Esophagus (tissue), 2 donors: Measurements from ENCODE around the gene FAM240A. TPM values are rescaled to one million over a fixed set of nuclear protein-coding genes. Genes with fewer than 3 reads are reported as not detected.

ENCODE experiments used
- H3K27ac ChIP-seq, 2 donors: one replicate each; pipeline ENCODE4 v1.5.1; 2013; ENCODE audit warnings: low read depth in 2 of 2, mild to moderate bottlenecking in 2 of 2, inconsistent platforms in 1 of 2, low read length in 1 of 2, moderate library complexity in 1 of 2
- H3K27me3 ChIP-seq, 2 donors: one replicate each; pipeline ENCODE4 v1.6.1; 2013; ENCODE audit warnings: low read length in 2 of 2, control low read depth in 1 of 2, mild to moderate bottlenecking in 1 of 2; ENCODE audit not compliant: insufficient read depth in 2 of 2, control insufficient read depth in 1 of 2
- H3K36me3 ChIP-seq, 2 donors: one replicate each; pipeline ENCODE4 v1.6.1; 2013; ENCODE audit warnings: low read length in 1 of 2; ENCODE audit not compliant: control insufficient read depth in 2 of 2, insufficient read depth in 2 of 2
- H3K4me1 ChIP-seq, 2 donors: one replicate each; pipeline ENCODE4 v1.6.1; 2013; ENCODE audit warnings: low read length in 1 of 2; ENCODE audit not compliant: control insufficient read depth in 2 of 2, insufficient read depth in 2 of 2
- H3K4me3 ChIP-seq, 2 donors: one replicate each; pipeline ENCODE4 v1.5.1; 2013; ENCODE audit warnings: low read length in 2 of 2, mild to moderate bottlenecking in 2 of 2, low read depth in 1 of 2, moderate library complexity in 1 of 2
- H3K9me3 ChIP-seq, 2 donors: one replicate each; pipeline ENCODE4 v1.6.1; 2013; ENCODE audit warnings: mild to moderate bottlenecking in 2 of 2, low read depth in 1 of 2, low read length in 1 of 2, moderate library complexity in 1 of 2; ENCODE audit not compliant: control insufficient read depth in 2 of 2, insufficient read depth in 1 of 2
- WGBS, 2 donors: extraction: QIAGEN DNeasy Blood & Tissue Kit; methylation state at CpG; one replicate each; pipeline ENCODE4 v1.1.7; 2013; 5-methylcytosine and 5-hydroxymethylcytosine counted together
- polyA plus RNA-seq, 2 donors: library from polyadenylated mRNA; stranded (reverse); fragments of 200-250 nt; gene quantifications; one replicate each; pipeline ENCODE4 v1.2.3, GENCODE V29; 2013
- donor health status: healthy with polysubstance abuse.
- donor health status: Bipolar disorder and iron deficiency.

Gene FAM240A
- polyA plus RNA-seq: not detected

- H3K4me3 ChIP-seq: no peak within 1 kb of the TSS
- peaks cover 0 to 2% of the 10 kb centered on the region in 2 donors for H3K27me3 ChIP-seq
- H3K4me1 ChIP-seq: peaks cover 0 to 2% of the 10 kb centered on the region in 2 donors
- no peaks in the 10 kb centered on the region for H3K36me3 ChIP-seq
- WGBS, 2 donors: 41 to 43% methylated on average over 9 of the region's 9 CpGs
- no peaks in the 10 kb centered on the region for H3K9me3 ChIP-seq
- no peak within 1 kb of the TSS for H3K27ac ChIP-seq
These were observed at the start of gene FAM240A for GRCh38 chr3:46612324-46612723. FAM240A (plus strand) TSS chr3:46612525; CDS start chr3:46612684, 159 bp downstream.

- H3K9me3 ChIP-seq: peaks cover 0 to 3% of the 10 kb centered on the region in 2 donors
- H3K36me3 ChIP-seq: no peaks in the 10 kb centered on the region
- H3K4me1 ChIP-seq: peaks cover 0 to 3% of the 10 kb centered on the region in 2 donors
- H3K4me3 ChIP-seq: no peak overlapping the region
- no peaks in the 10 kb centered on the region for H3K27me3 ChIP-seq
- H3K27ac ChIP-seq: no peak overlapping the region
- WGBS, 2 donors: 86 to 87% methylated on average over 5 of the region's 5 CpGs
These were observed 47.9 kb upstream of the FAM240A start for GRCh38 chr3:46564190-46565021.

GRCh38 chr3:46565077-46565476 lies 47.2 kb upstream of the FAM240A start:
- Histone ChIP-seq H3K4me1 (peaks cover 0 to 3% of the 10 kb centered on the region in 2 donors), H3K36me3 (no peaks in the 10 kb centered on the region), H3K9me3 (peaks cover 0 to 3% of the 10 kb centered on the region in 2 donors), H3K4me3 (no peak overlapping the region), H3K27ac (no peak overlapping the region), H3K27me3 (no peaks in the 10 kb centered on the region)
- WGBS, 2 donors: 54 to 61% methylated on average over 4 of the region's 4 CpGs

- Histone ChIP-seq H3K4me3 (peak overlapping the region; percentile 47 to 51), H3K9me3 (peaks cover 0 to 3% of the 10 kb centered on the region in 2 donors), H3K4me1 (peaks cover 0 to 3% of the 10 kb centered on the region in 2 donors), H3K36me3 (no peaks in the 10 kb centered on the region), H3K27me3 (no peaks in the 10 kb centered on the region), H3K27ac (no peak overlapping the region)
- 9 to 12% methylated on average over 21 of the region's 21 CpGs for WGBS, 2 donors
These were observed 46.7 kb upstream of the FAM240A start for GRCh38 chr3:46565607-46566039.

GRCh38 chr3:46566040-46566641 lies 46.2 kb upstream of the FAM240A start, which contains the start of gene LRRC2:
LRRC2 (minus strand) TSS chr3:46566302; CDS start chr3:46551591, 14,711 bp downstream.
- Histone ChIP-seq H3K9me3 (peaks cover 0 to 3% of the 10 kb centered on the region in 2 donors), H3K4me3 (peak within 1 kb of the TSS; percentile 47 to 51), H3K36me3 (no peaks in the 10 kb centered on the region), H3K27ac (no peak within 1 kb of the TSS), H3K27me3 (no peaks in the 10 kb centered on the region), H3K4me1 (peaks cover 0 to 3% of the 10 kb centered on the region in 2 donors)
- WGBS, 2 donors: 2% methylated on average over 39 of the region's 39 CpGs

GRCh38 chr3:46571684-46572083 lies 40.6 kb upstream of the FAM240A start:
- Histone ChIP-seq H3K27me3 (no peaks in the 10 kb centered on the region), H3K36me3 (no peaks in the 10 kb centered on the region), H3K9me3 (no peaks in the 10 kb centered on the region), H3K4me3 (no peak overlapping the region), H3K27ac (no peak overlapping the region), H3K4me1 (no peaks in the 10 kb centered on the region)
- WGBS, 2 donors: 75 to 80% methylated on average over 3 of the region's 3 CpGs

GRCh38 chr3:46573701-46574100 lies 38.6 kb upstream of the FAM240A start:
- Histone ChIP-seq H3K27me3 (no peaks in the 10 kb centered on the region), H3K9me3 (no peaks in the 10 kb centered on the region), H3K27ac (no peak overlapping the region), H3K36me3 (no peaks in the 10 kb centered on the region), H3K4me3 (no peak overlapping the region), H3K4me1 (no peaks in the 10 kb centered on the region)
- WGBS, 2 donors: 36 to 47% methylated on average over 4 of the region's 4 CpGs

GRCh38 chr3:46574243-46574646 lies 38.1 kb upstream of the FAM240A start:
- H3K4me3 ChIP-seq: no peak overlapping the region
- H3K27ac ChIP-seq: no peak overlapping the region
- H3K36me3 ChIP-seq: no peaks in the 10 kb centered on the region
- no peaks in the 10 kb centered on the region for H3K4me1 ChIP-seq
- H3K9me3 ChIP-seq: no peaks in the 10 kb centered on the region
- WGBS, 2 donors: 51 to 62% methylated on average over 2 of the region's 2 CpGs
- no peaks in the 10 kb centered on the region for H3K27me3 ChIP-seq

GRCh38 chr3:46574881-46575576 lies 37.3 kb upstream of the FAM240A start:
- no peaks in the 10 kb centered on the region for H3K4me1 ChIP-seq
- H3K36me3 ChIP-seq: no peaks in the 10 kb centered on the region
- no peaks in the 10 kb centered on the region for H3K9me3 ChIP-seq
- no peak overlapping the region for H3K4me3 ChIP-seq
- no peak overlapping the region for H3K27ac ChIP-seq
- 80 to 85% methylated on average over 5 of the region's 5 CpGs for WGBS, 2 donors
- no peaks in the 10 kb centered on the region for H3K27me3 ChIP-seq
